GM23338 (cell line): ENCODE data around the gene CYP26B1. TPM values are rescaled to one million over a fixed set of nuclear protein-coding genes. Genes with fewer than 3 reads are reported as not detected.

Experiments used
- ATAC-seq: fragments of 200-7000 bp; cut with Tn5 transposase; 3 replicates; pipeline ENCODE4 v1.9.1; 2020
- DNase-seq: peaks from one replicate; pipeline ENCODE4 v3.0.0-alpha.2; 2015; ENCODE audit warnings: low spot score
- H2AFZ ChIP-seq: fragments of 200-600 bp; sonication (generic); 2 replicates; pipeline ENCODE4 v1.8.0; 2016; ENCODE audit warnings: antibody characterized with exemption, mild to moderate bottlenecking, moderate library complexity
- H3F3A ChIP-seq: fragments of 200-600 bp; sonication (generic); replicated peaks from 2 replicates; pipeline ENCODE4 v1.8.0; 2017; ENCODE audit warnings: antibody characterized with exemption, mixed run types, low read depth
- H3K27ac ChIP-seq: fragments of 200-600 bp; sonication (generic); 2 replicates; pipeline ENCODE4 v1.6.1; 2016; ENCODE audit warnings: low read depth
- H3K27me3 ChIP-seq: fragments of 200-600 bp; sonication (generic); 2 replicates; pipeline ENCODE4 v1.8.0; 2016; ENCODE audit warnings: mild to moderate bottlenecking, mixed run types, moderate library complexity; ENCODE audit not compliant: insufficient read depth
- H3K36me3 ChIP-seq: fragments of 200-600 bp; sonication (generic); 2 replicates; pipeline ENCODE4 v1.8.0; 2016; ENCODE audit warnings: mild to moderate bottlenecking; ENCODE audit not compliant: insufficient read depth
- H3K4me1 ChIP-seq: fragments of 200-600 bp; sonication (generic); 2 replicates; pipeline ENCODE4 v1.8.0; 2016; ENCODE audit warnings: mild to moderate bottlenecking, moderate library complexity; ENCODE audit not compliant: insufficient read depth
- H3K4me2 ChIP-seq: fragments of 200-600 bp; sonication (generic); 2 replicates; pipeline ENCODE4 v1.7.1; 2017; ENCODE audit warnings: mixed run types
- H3K4me3 ChIP-seq: fragments of 200-600 bp; sonication (generic); 2 replicates; pipeline ENCODE4 v1.6.1; 2016; ENCODE audit warnings: mixed run types
- H3K79me2 ChIP-seq: fragments of 200-600 bp; sonication (generic); replicated peaks from 2 replicates; pipeline ENCODE4 v1.8.0; 2017; ENCODE audit warnings: mild to moderate bottlenecking; ENCODE audit not compliant: insufficient read depth
- H3K9me2 ChIP-seq: fragments of 200-600 bp; sonication (generic); 2 replicates; pipeline ENCODE4 v1.8.0; 2017; ENCODE audit not compliant: insufficient read depth
- H4K20me1 ChIP-seq: fragments of 200-600 bp; sonication (generic); replicated peaks from 2 replicates; pipeline ENCODE4 v1.8.0; 2017; ENCODE audit warnings: mild to moderate bottlenecking; ENCODE audit not compliant: insufficient read depth
- H3K27ac Mint-ChIP-seq: 2 replicates; pipeline ENCODE4 v1.8.0; 2020; ENCODE audit warnings: inconsistent platforms, mild to moderate bottlenecking, moderate library complexity, mixed read lengths
- H3K27me3 Mint-ChIP-seq: 3 replicates; pipeline ENCODE4 v1.8.0; 2022; ENCODE audit warnings: low read depth, mild to moderate bottlenecking, moderate library complexity, mixed read lengths, inconsistent platforms; ENCODE audit not compliant: insufficient read depth, poor library complexity
- H3K36me3 Mint-ChIP-seq: 3 replicates; pipeline ENCODE4 v1.8.0; 2021; ENCODE audit warnings: low read depth, mild to moderate bottlenecking, inconsistent platforms, moderate library complexity, mixed read lengths
- H3K4me1 Mint-ChIP-seq: 3 replicates; pipeline ENCODE4 v1.8.0; 2020; ENCODE audit warnings: mild to moderate bottlenecking, inconsistent platforms, mixed read lengths
- H3K4me3 Mint-ChIP-seq: 3 replicates; pipeline ENCODE4 v1.8.0; 2021; ENCODE audit warnings: moderate library complexity, mild to moderate bottlenecking, inconsistent platforms, mixed read lengths
- H3K9me3 Mint-ChIP-seq: 3 replicates; pipeline ENCODE4 v1.8.0; 2020; ENCODE audit warnings: moderate library complexity, mild to moderate bottlenecking, inconsistent platforms, mixed read lengths
- CREB1 ChIP-seq: fragments of 250-450 bp; sonication (Bioruptor Pico); IDR thresholded peaks from 2 replicates; pipeline ENCODE4 v1.5.0; 2020; ENCODE audit warnings: low read depth, mild to moderate bottlenecking, moderate library complexity
- ETS1 ChIP-seq: IDR thresholded peaks from 2 replicates; pipeline ENCODE4 v1.6.1; 2016; ENCODE audit warnings: antibody characterized with exemption
- EZH2phosphoT487 ChIP-seq: fragments of 200-600 bp; sonication (generic); IDR thresholded peaks from one replicate; pipeline ENCODE4 v1.8.1; 2018; ENCODE audit warnings: antibody characterized with exemption; ENCODE audit not compliant: unreplicated experiment
- JUNB ChIP-seq: IDR thresholded peaks from one replicate; pipeline ENCODE4 v1.6.1; 2016; ENCODE audit warnings: antibody characterized with exemption; ENCODE audit not compliant: unreplicated experiment
- NANOG ChIP-seq: IDR thresholded peaks from 2 replicates; pipeline ENCODE4 v1.6.1; 2016; ENCODE audit warnings: antibody characterized with exemption, borderline replicate concordance
- POLR2AphosphoS5 ChIP-seq: IDR thresholded peaks from 2 replicates; pipeline ENCODE4 v1.6.1; 2016; ENCODE audit warnings: antibody characterized with exemption, low read depth
- REST ChIP-seq: IDR thresholded peaks from one replicate; pipeline ENCODE4 v1.6.1; 2018; ENCODE audit warnings: antibody characterized with exemption; ENCODE audit not compliant: unreplicated experiment
- STAT1 ChIP-seq: IDR thresholded peaks from one replicate; pipeline ENCODE4 v1.6.1; 2016; ENCODE audit warnings: antibody characterized with exemption; ENCODE audit not compliant: unreplicated experiment
- ZNF114 ChIP-seq: fragments of 250-450 bp; sonication (Bioruptor Pico); IDR thresholded peaks from 2 replicates; pipeline ENCODE4 v1.5.0; 2020; ENCODE audit warnings: mild to moderate bottlenecking, moderate library complexity
- ZNF331 ChIP-seq: fragments of 250-450 bp; sonication (Bioruptor Pico); IDR thresholded peaks from 2 replicates; pipeline ENCODE4 v1.5.0; 2020; ENCODE audit warnings: low read depth, mild to moderate bottlenecking, moderate library complexity
- polyA plus RNA-seq: library from polyadenylated mRNA; unstranded; fragments of >200 nt; fragmentation: Nextera tagmentation; extraction: Ambion mirVana; gene quantifications from 2 replicates; pipeline ENCODE4 v1.2.1, GENCODE V29; 2016
- total RNA-seq: library from RNA; depleted of rRNA; stranded (reverse); fragments of >200 nt; shearing (Covaris generic); gene quantifications from 2 replicates; pipeline ENCODE4 v1.2.3, GENCODE V29; 2014
- TF ChIP-seq, protein P1 (sequence below), 2 experiments: fragments of 200-600 bp in 1 of 2; sonication (generic) in 1 of 2; conservative IDR thresholded peaks; 2 replicates each; pipeline versions ENCODE4 v1.5.1 to v1.6.1; 2016 to 2017; ENCODE audit warnings: antibody characterized with exemption in 2 of 2, low read depth in 2 of 2, mild to moderate bottlenecking in 2 of 2, moderate library complexity in 1 of 2

The CYP26B1 gene
- total and polyA plus RNA-seq, 2 experiments from 2014 or later, result 0.05 to 0.31 TPM

DNA sequence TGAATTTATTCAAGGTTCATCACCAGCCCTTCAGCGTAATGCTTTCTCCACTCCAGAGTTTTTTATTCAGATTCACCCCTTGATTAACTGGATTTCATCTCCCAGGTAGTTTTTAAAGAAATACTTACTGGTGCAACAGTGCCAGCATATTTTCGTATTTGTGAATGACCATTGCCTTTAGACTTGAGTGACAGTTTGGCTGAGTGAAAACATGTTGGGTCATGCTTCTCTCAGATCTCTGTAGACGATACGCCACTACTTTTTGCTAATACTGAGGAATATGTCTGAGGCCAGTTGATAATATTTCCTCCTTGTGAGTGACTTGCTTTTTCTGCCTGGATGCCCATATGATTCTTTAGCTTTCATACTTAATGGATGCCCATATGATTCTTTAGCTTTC lies 51.5 kb downstream of the CYP26B1 start (continued):
- TF ChIP-seq ETS1 (no peak), ZNF331 (CRISPR knock-in tag) (no peak)

- ATAC-seq, result no peak
- Histone ChIP-seq H3F3A (no peaks in the 10 kb centered on the region), H3K79me2 (no peaks in the 10 kb centered on the region), H3K4me1 (no peaks in the 10 kb centered on the region), H2AFZ (no peak overlapping the region), H3K36me3 (no peaks in the 10 kb centered on the region), H3K9me2 (0 out of 2 replicates have a peak, but pooled peaks cover 3% of the 10 kb centered on the region), H3K4me2 (no peak overlapping the region), H3K27ac (no peak overlapping the region), H3K27me3 (no peaks in the 10 kb centered on the region), H4K20me1 (no peaks in the 10 kb centered on the region), H3K4me3 (no peak overlapping the region)
- H3K27me3 Mint-ChIP-seq, result peaks cover 5% of the 10 kb centered on the region
- no peaks in the 10 kb centered on the region for H3K36me3 Mint-ChIP-seq
- no peak overlapping the region for H3K4me3 Mint-ChIP-seq
- peaks cover under 1% of the 10 kb centered on the region; the same call in 2 of the 3 replicates for H3K4me1 Mint-ChIP-seq
- no peak for DNase-seq
- no peak for TF ChIP-seq EZH2phosphoT487
- TF ChIP-seq JUNB, result no peak
- TF ChIP-seq ZNF114 (CRISPR knock-in tag), result no peak
- TF ChIP-seq ETS1, result no peak
- no peak overlapping the region for H3K27ac Mint-ChIP-seq
- no peaks in the 10 kb centered on the region for H3K9me3 Mint-ChIP-seq
These were observed 52.3 kb downstream of the CYP26B1 start for GRCh38 chr2:72095364-72095763.

GRCh38 chr2:72094701-72095100 lies 53.0 kb downstream of the CYP26B1 start:
- Histone ChIP-seq H2AFZ (no peak overlapping the region), H4K20me1 (no peaks in the 10 kb centered on the region), H3K4me2 (no peak overlapping the region), H3K27me3 (no peaks in the 10 kb centered on the region), H3K4me3 (no peak overlapping the region), H3K79me2 (no peaks in the 10 kb centered on the region), H3K4me1 (no peaks in the 10 kb centered on the region), H3F3A (no peaks in the 10 kb centered on the region), H3K9me2 (0 out of 2 replicates have a peak, but pooled peaks cover 3% of the 10 kb centered on the region), H3K36me3 (no peaks in the 10 kb centered on the region), H3K27ac (no peak overlapping the region)
- Mint-ChIP-seq H3K9me3 (no peaks in the 10 kb centered on the region), H3K27ac (no peak overlapping the region), H3K27me3 (peaks cover 5% of the 10 kb centered on the region), H3K4me3 (no peak overlapping the region), H3K36me3 (no peaks in the 10 kb centered on the region), H3K4me1 (peaks cover 5% of the 10 kb centered on the region)
- ATAC-seq (no peak), DNase-seq (no peak)
- TF ChIP-seq STAT1 (no peak), REST (no peak), ETS1 (no peak), ZNF114 (CRISPR knock-in tag) (no peak), ZNF331 (CRISPR knock-in tag) (no peak), JUNB (no peak), NANOG (no peak), CREB1 (no peak), POLR2AphosphoS5 (no peak)
- TF ChIP-seq, protein P1, sequence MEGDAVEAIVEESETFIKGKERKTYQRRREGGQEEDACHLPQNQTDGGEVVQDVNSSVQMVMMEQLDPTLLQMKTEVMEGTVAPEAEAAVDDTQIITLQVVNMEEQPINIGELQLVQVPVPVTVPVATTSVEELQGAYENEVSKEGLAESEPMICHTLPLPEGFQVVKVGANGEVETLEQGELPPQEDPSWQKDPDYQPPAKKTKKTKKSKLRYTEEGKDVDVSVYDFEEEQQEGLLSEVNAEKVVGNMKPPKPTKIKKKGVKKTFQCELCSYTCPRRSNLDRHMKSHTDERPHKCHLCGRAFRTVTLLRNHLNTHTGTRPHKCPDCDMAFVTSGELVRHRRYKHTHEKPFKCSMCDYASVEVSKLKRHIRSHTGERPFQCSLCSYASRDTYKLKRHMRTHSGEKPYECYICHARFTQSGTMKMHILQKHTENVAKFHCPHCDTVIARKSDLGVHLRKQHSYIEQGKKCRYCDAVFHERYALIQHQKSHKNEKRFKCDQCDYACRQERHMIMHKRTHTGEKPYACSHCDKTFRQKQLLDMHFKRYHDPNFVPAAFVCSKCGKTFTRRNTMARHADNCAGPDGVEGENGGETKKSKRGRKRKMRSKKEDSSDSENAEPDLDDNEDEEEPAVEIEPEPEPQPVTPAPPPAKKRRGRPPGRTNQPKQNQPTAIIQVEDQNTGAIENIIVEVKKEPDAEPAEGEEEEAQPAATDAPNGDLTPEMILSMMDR (conservative IDR thresholded peaks at IDR 0.05; ENCODE audit: low read depth in 2 of 2), result no peak
